Measurements from ENCODE around the gene RPS29.

- TF ChIP-seq CTCF (IDR thresholded peaks at IDR 0.05) (no peak), POLR2A (IDR thresholded peaks at IDR 0.05) (no peak)
These were observed 16.9 kb downstream of the RPS29 start for GRCh38 chr14:49569281-49569680.
